Left ventricle myocardium inferior (tissue), 1 donor: ENCODE data around the gene TSPAN9. TPM values are rescaled to one million over a fixed set of nuclear protein-coding genes. Genes with fewer than 3 reads are reported as not detected.

Source experiments
- DNase-seq: peaks from one replicate; pipeline ENCODE4 v3.0.0-alpha.2; 2020
- H3K27ac ChIP-seq: fragments of 200-600 bp; replicated peaks from 2 replicates; pipeline ENCODE4 v1.8.0; 2021
- H3K27me3 ChIP-seq: fragments of 200-600 bp; 2 replicates; pipeline ENCODE4 v1.8.0; 2021; ENCODE audit warnings: low read depth
- H3K36me3 ChIP-seq: fragments of 200-600 bp; 2 replicates; pipeline ENCODE4 v1.8.0; 2021
- H3K4me1 ChIP-seq: fragments of 200-600 bp; 2 replicates; pipeline ENCODE4 v1.8.0; 2021
- H3K4me3 ChIP-seq: fragments of 200-600 bp; 2 replicates; pipeline ENCODE4 v1.8.0; 2021; ENCODE audit warnings: mild to moderate bottlenecking, moderate library complexity
- H3K9me3 ChIP-seq: fragments of 200-600 bp; replicated peaks from 2 replicates; pipeline ENCODE4 v1.8.0; 2021
- CTCF ChIP-seq: fragments of 200-600 bp; IDR thresholded peaks from 2 replicates; pipeline ENCODE4 v1.8.0; 2021; ENCODE audit warnings: antibody characterized with exemption, mild to moderate bottlenecking, borderline replicate concordance
- intact Hi-C: fragments of 100-400 bp; cut with micrococcal nuclease; formaldehyde crosslinking; loops from one replicate; pipeline ENCODE4 v1.11.0; 2022
- total RNA-seq: library from RNA; stranded (reverse); fragmentation: NEBNext Ultra II Directional; extraction: Animal tissue kit (Norgen Biotek cat#: 25700); gene quantifications from one replicate; pipeline ENCODE4 v1.2.1, GENCODE V29; 2021
- donor health status: DM: no; HTN: yes; CAD: no; lungs with severe emphysema.

Gene TSPAN9
- total RNA-seq, 1 donor from 2014 or later = 305 TPM

GRCh38 chr12:3273409-3273853, 196.3 kb downstream of the TSPAN9 start:
- TF ChIP-seq CTCF = no peak
- Histone ChIP-seq H3K9me3 (no peaks in the 10 kb centered on the region), H3K4me3 (no peak overlapping the region), H3K27ac (peak overlapping the region; percentile 71), H3K36me3 (peaks cover 4% of the 10 kb centered on the region), H3K27me3 (no peaks in the 10 kb centered on the region), H3K4me1 (peaks cover 84% of the 10 kb centered on the region)
- no peak for DNase-seq
- intact Hi-C loops = loop anchor here (5.0 to 10.0 kb wide), 3 partner anchors 69 to 196 kb away; partner anchors contain the start of gene TSPAN9

- H3K36me3 ChIP-seq = peaks cover 14% of the 10 kb centered on the region
- H3K4me3 ChIP-seq = no peak overlapping the region
- intact Hi-C loops = loop anchor here (5.0 to 10.0 kb wide), 3 partner anchors 70 to 197 kb away; partner anchors contain the start of gene TSPAN9
- no peaks in the 10 kb centered on the region for H3K27me3 ChIP-seq
- no peak for TF ChIP-seq CTCF
- H3K4me1 ChIP-seq = peaks cover 93% of the 10 kb centered on the region
- peak; percentile 54 for DNase-seq
- peak overlapping the region; percentile 71 for H3K27ac ChIP-seq
- H3K9me3 ChIP-seq = no peaks in the 10 kb centered on the region
Measured at GRCh38 chr12:3274664-3275063, 197.5 kb downstream of the TSPAN9 start.

- peak; percentile 80 for DNase-seq
- Histone ChIP-seq H3K9me3 (no peaks in the 10 kb centered on the region), H3K36me3 (peaks cover 19% of the 10 kb centered on the region), H3K27me3 (no peaks in the 10 kb centered on the region), H3K27ac (peak overlapping the region; percentile 71), H3K4me1 (peaks cover 92% of the 10 kb centered on the region), H3K4me3 (no peak overlapping the region)
- peak; percentile 98 for TF ChIP-seq CTCF
- intact Hi-C loops = loop anchor here (10.0 kb wide), 1 partner anchor 71 kb away; no protein-coding TSS in a partner anchor
Measured at GRCh38 chr12:3275171-3276041, 198.2 kb downstream of the TSPAN9 start.

GRCh38 chr12:3276226-3276625, 199.0 kb downstream of the TSPAN9 start:
- intact Hi-C loops = loop anchor here (10.0 kb wide), 1 partner anchor 71 kb away; no protein-coding TSS in a partner anchor
- no peak overlapping the region for H3K4me3 ChIP-seq
- no peak for TF ChIP-seq CTCF
- H3K27ac ChIP-seq = peak overlapping the region; percentile 32
- peaks cover 94% of the 10 kb centered on the region for H3K4me1 ChIP-seq
- DNase-seq = no peak
- no peaks in the 10 kb centered on the region for H3K9me3 ChIP-seq
- H3K27me3 ChIP-seq = no peaks in the 10 kb centered on the region
- peaks cover 27% of the 10 kb centered on the region for H3K36me3 ChIP-seq

GRCh38 chr12:3277306-3277943, 200.2 kb downstream of the TSPAN9 start:
- no peaks in the 10 kb centered on the region for H3K9me3 ChIP-seq
- DNase-seq = no peak
- H3K36me3 ChIP-seq = peaks cover 39% of the 10 kb centered on the region
- H3K27me3 ChIP-seq = no peaks in the 10 kb centered on the region
- H3K27ac ChIP-seq = no peak overlapping the region
- TF ChIP-seq CTCF = no peak
- intact Hi-C loops = loop anchor here (10.0 kb wide), 1 partner anchor 73 kb away; no protein-coding TSS in a partner anchor
- no peak overlapping the region for H3K4me3 ChIP-seq
- peaks cover 92% of the 10 kb centered on the region for H3K4me1 ChIP-seq
